HK-2 (cell line): ENCODE measurements around the gene NR4A2.
A peak's percentile ranks its signal among the peaks of the same experiment; 100 is the strongest.

Experiments
- DNase-seq: peaks from one replicate; pipeline ENCODE4 v3.0.0-alpha.2; 2018; ENCODE audit not compliant: unreplicated experiment

The NR4A2 gene

GRCh38 chr2:156332534-156333273 is at the start of gene NR4A2:
Gene NR4A2, minus strand, starts transcription at chr2:156332721. Its CDS starts 2,535 bp downstream, at chr2:156330186.
- peak; percentile 79 for DNase-seq

GRCh38 chr2:156380117-156380645 is 47.7 kb upstream of the NR4A2 start:
- no peak for DNase-seq

- DNase-seq, result no peak
Measured at GRCh38 chr2:156379714-156380113, 47.2 kb upstream of the NR4A2 start.

GRCh38 chr2:156379071-156379470 is 46.5 kb upstream of the NR4A2 start:
- DNase-seq, result no peak

GRCh38 chr2:156366753-156367152 is 34.2 kb upstream of the NR4A2 start:
- no peak for DNase-seq

GRCh38 chr2:156363141-156363540 is 30.6 kb upstream of the NR4A2 start:
- no peak for DNase-seq

- DNase-seq, result no peak
Measured at GRCh38 chr2:156356014-156356754, 23.7 kb upstream of the NR4A2 start.

GRCh38 chr2:156352911-156353310 is 20.4 kb upstream of the NR4A2 start:
- DNase-seq, result no peak

- no peak for DNase-seq
Measured at GRCh38 chr2:156350374-156351142, 18.0 kb upstream of the NR4A2 start.

- no peak for DNase-seq
Measured at GRCh38 chr2:156349605-156350004, 17.1 kb upstream of the NR4A2 start.

- no peak for DNase-seq
Measured at GRCh38 chr2:156349161-156349560, 16.6 kb upstream of the NR4A2 start.

- no peak for DNase-seq
Measured at GRCh38 chr2:156347431-156347830, 14.9 kb upstream of the NR4A2 start.

GRCh38 chr2:156346731-156347130 is 14.2 kb upstream of the NR4A2 start:
- no peak for DNase-seq

GRCh38 chr2:156345582-156345981 is 13.1 kb upstream of the NR4A2 start:
- no peak for DNase-seq

GRCh38 chr2:156343940-156344301 is 11.4 kb upstream of the NR4A2 start:
- DNase-seq, result no peak

GRCh38 chr2:156343096-156343939 is 10.8 kb upstream of the NR4A2 start:
- DNase-seq, result no peak

GRCh38 chr2:156342254-156343095 is 10.0 kb upstream of the NR4A2 start:
- peak; percentile 91 for DNase-seq

GRCh38 chr2:156341452-156342253 is 9.1 kb upstream of the NR4A2 start:
- DNase-seq, result peak; percentile 88

GRCh38 chr2:156340804-156341451 is 8.4 kb upstream of the NR4A2 start:
- no peak for DNase-seq
